ENCODE data around the gene RIC3.

Gene RIC3

GRCh38 chr11:8168485-8169257, at the start of gene RIC3:
Gene RIC3 (minus strand): TSS chr11:8169025. CDS start chr11:8168989, 36 bp downstream.
- DNase-seq = peak; percentile 69

- DNase-seq = no peak
Measured at GRCh38 chr11:8218409-8218808, 49.6 kb upstream of the RIC3 start.

GRCh38 chr11:8217926-8218325, 49.1 kb upstream of the RIC3 start:
- no peak for DNase-seq

- DNase-seq = no peak
Measured at GRCh38 chr11:8217136-8217535, 48.3 kb upstream of the RIC3 start.

- DNase-seq = no peak
Measured at GRCh38 chr11:8213376-8213775, 44.6 kb upstream of the RIC3 start.

- no peak for DNase-seq
Measured at GRCh38 chr11:8209208-8209807, 40.5 kb upstream of the RIC3 start.

GRCh38 chr11:8207080-8208000, 38.5 kb upstream of the RIC3 start:
- no peak for DNase-seq

GRCh38 chr11:8206251-8207079, 37.6 kb upstream of the RIC3 start:
- DNase-seq = no peak

GRCh38 chr11:8205566-8205965, 36.7 kb upstream of the RIC3 start:
- DNase-seq = no peak

- DNase-seq = no peak
Measured at GRCh38 chr11:8204596-8204995, 35.8 kb upstream of the RIC3 start.

GRCh38 chr11:8204025-8204424, 35.2 kb upstream of the RIC3 start:
- DNase-seq = no peak

- DNase-seq = no peak
Measured at GRCh38 chr11:8203414-8203715, 34.5 kb upstream of the RIC3 start.

- no peak for DNase-seq
Measured at GRCh38 chr11:8202516-8203413, 33.9 kb upstream of the RIC3 start.

GRCh38 chr11:8201644-8202365, 33.0 kb upstream of the RIC3 start:
- DNase-seq = no peak

- DNase-seq = no peak
Measured at GRCh38 chr11:8199676-8200075, 30.9 kb upstream of the RIC3 start.

GRCh38 chr11:8196749-8197148, 27.9 kb upstream of the RIC3 start:
- DNase-seq = no peak

- no peak for DNase-seq
Measured at GRCh38 chr11:8194956-8195355, 26.1 kb upstream of the RIC3 start.

GRCh38 chr11:8192896-8193209, 24.0 kb upstream of the RIC3 start:
- DNase-seq = no peak

- peak; percentile 35 for DNase-seq
Measured at GRCh38 chr11:8192016-8192895, 23.4 kb upstream of the RIC3 start.

- no peak for DNase-seq
Measured at GRCh38 chr11:8190431-8190830, 21.6 kb upstream of the RIC3 start.
